Inflammatory macrophage treated with lipopolysaccharide for 1 hour (primary cell): ENCODE results near the gene RFESD.
A peak's percentile ranks its signal among the peaks of the same experiment; 100 is the strongest.
"Not testable (repeated sequence)": the region's sequence is repeated elsewhere in the genome, so short reads cannot be mapped to it uniquely, and the experiment has no call there.

Experiments
- DNase-seq, 2 donors: peaks; one replicate each; pipeline ENCODE4 v3.0.0-alpha.2; 2020 to 2022

The RFESD gene

DNA sequence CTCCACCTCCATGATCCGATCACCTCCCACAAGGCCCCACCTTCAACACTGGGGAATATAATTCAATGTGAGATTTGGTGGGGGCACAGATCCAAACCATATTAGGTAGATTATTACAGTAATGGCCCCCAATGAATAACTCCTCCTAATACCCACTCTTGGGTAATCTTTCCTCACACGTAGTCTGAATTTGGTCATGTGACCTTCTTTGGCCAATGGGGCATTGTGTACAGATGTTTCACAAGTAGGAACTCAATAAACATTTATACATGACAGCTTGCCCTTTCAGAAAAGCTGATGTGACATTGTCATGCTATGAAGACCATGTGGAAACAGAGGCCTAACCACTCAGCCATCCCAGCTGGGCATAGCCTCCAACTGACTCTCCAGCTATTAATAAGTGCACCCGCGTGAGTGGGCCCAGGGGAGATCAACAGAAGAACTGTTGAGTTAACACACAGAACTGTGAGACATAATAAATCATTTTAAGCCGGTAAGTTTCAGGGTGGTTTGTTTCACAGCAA, 16.1 kb upstream of the RFESD start:
- no peak for DNase-seq

DNA sequence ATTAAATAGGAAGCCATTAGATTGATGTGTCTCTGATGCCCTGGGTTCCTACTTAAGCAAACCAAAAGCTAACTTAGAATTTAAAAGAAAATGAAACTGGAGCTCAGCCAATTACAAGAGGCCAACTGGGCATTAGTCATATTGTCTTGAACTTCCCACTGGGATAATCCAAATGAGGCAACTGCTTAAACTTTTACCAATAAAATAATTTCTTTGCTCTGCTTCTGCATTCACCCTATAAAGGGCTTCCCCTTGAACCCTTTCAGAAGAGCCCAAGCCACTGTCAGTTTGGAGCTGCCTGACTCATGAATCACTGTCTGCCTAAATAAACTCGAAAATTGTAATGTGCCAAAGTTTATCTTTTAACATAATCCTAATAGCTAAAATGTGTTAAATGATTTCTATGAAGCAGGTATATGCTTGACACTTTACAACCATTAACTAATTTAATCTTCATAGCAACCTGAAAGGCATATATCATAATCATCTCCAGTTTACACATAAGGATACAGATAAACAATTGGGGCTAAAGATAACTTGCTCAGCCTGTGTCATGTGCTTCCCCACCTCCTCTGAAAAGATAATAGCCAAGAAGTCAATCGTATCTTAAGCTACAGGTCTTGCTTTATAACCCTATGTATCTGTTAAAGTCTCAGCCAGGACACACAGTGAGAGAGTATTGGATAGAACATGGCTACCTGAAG, 15.2 kb upstream of the RFESD start:
- peak; percentile 84 to 87 for DNase-seq

DNA sequence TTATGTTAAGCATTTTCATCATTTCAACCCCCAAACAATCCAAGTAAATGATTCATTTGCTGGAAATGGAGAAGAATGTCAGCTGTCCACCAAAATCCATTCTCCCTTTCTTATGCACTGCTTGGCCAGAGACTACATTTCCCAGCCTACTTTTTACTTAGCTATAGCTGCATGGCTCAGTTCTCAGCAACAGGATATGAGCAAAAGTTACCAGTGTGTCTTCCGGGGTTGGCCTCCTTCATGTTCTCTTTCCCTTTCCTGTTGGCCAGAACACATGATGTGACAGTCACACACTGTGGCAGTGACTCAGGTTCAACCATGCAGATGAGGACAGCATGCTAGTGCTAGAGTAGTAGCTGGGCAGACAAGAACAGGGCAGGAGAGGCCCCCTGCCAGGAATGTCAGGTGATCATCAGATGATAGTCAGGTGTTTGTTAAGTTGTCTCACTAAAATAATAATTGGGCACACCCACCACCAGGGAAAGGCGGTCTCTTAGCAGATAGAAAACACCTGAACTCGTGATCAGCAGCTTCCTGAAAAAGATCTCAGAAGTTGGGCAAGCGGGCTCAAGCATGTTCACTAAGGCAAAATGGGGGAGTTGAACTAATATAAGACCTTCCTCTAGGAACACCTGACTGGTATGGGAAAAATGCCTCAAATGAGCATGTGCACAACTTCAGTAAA, 14.4 kb upstream of the RFESD start:
- peak; percentile 69 to 76 for DNase-seq

DNA sequence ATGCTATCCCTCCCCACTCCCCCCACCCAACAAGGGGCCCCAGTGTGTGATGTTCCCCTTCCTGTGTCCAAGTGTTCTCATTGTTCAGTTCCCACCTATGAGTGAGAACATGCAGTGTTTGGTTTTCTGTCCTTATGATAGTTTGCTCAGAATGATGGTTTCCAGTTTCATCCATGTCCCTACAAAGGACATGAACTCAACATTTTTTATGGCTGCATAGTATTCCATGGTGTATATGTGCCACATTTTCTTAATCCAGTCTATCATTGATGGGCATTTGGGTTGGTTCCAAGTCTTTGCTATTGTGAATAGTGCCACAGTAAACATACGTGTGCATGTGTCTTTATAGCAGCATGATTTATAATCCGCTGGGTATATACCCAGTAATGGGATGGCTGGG, 13.6 kb upstream of the RFESD start:
- DNase-seq: not testable (repeated sequence)

DNA sequence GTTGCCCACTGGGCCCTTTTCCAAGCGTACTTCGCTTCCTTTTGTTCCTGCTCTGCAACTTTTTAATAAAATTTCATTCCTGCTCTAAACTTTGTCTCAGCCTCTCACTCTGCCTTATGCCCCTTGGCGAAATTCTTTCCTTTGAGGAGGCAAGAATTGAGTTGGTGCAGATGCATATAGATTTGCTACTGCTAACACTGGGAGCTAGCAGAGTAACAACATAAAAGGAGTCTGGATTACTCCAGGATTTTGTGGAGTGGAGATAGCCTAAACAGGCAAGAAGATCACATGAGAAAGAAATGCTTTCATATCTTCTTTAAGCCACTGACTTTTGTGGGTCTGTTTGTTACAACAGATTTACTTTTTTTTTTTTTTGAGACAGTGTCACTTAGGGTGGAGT, 12.9 kb upstream of the RFESD start:
- no peak for DNase-seq

DNA sequence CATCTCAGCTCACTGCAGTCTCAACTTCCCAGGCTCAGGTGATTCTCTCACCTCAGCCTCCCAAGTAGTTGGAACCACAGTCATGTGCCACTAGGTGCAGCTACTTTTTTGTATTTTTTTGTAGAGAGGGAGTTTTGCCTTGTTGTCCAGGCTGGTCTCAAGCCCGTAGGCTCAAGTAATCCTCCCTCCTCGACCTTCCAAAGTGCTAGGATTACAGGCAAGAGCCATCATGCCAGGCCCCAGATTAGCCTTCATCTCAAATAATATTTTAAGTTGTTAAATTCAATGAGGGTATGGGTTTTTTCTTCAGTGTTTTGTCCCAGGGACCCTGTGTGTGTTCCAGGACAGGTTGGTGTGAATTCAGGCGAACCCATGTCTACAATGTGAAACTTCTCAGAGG, 12.5 kb upstream of the RFESD start:
- DNase-seq: no peak

DNA sequence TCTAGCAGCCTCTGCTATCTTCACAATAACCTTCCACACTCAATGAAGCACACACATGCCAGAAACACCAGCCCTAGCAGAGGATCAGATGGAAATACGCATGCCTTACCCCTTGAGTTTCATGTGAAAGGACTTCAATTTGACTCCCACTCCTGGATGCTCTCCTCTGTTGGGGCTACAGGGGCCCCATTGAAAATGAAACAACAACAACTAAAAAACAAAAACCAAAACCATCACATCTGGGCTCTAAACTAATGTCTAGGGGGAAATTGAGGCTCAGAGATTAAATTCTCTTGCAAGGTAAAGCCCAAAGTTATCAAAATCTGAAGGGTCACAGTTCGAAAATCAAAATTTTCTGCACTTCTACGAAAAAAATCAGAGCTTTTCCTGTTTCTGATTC, 7.9 kb upstream of the RFESD start:
- DNase-seq: no peak

DNA sequence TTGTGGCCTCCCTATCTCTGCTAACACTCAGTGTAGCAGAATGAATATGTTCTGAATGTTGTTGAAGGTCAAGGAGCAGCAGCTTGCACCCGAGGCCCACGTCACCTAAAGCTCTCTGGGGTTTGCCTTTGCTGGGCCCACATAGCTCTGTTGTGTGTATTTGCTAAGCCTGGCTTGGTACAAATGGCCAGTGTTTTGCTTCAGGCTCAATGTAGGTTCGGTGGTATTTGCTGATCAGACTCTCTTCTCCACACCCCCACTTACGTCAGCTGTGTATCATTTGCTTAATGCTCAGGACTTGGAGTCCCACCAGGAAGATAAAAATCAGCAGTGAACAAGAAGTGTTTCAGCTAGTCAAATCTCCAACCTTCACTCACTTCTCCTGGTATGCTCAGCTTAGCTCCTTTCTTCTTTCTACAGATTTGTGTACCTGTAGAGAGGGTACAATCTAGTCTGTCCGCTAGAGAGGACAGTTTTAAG, 4.8 kb upstream of the RFESD start:
- DNase-seq: no peak

DNA sequence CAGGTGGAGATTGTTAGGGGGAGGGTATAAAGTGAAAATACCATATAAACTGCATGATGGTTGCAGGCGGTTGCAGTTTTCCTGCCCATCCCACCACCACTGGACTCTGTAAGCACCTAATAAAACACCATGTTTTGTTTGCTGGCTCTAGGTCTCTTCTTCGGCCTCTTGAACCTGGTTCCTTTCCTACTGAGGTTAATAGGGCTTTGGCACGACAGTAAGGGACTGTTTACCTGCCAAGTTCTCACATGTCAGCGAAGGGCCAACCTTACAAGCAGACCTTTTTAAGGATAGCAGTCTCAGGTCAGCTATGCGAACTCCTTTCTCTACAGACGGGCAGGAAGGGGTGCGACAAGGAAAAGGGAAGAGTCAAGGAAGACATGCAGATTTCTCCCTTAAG, 3.4 kb upstream of the RFESD start:
- no peak for DNase-seq

DNA sequence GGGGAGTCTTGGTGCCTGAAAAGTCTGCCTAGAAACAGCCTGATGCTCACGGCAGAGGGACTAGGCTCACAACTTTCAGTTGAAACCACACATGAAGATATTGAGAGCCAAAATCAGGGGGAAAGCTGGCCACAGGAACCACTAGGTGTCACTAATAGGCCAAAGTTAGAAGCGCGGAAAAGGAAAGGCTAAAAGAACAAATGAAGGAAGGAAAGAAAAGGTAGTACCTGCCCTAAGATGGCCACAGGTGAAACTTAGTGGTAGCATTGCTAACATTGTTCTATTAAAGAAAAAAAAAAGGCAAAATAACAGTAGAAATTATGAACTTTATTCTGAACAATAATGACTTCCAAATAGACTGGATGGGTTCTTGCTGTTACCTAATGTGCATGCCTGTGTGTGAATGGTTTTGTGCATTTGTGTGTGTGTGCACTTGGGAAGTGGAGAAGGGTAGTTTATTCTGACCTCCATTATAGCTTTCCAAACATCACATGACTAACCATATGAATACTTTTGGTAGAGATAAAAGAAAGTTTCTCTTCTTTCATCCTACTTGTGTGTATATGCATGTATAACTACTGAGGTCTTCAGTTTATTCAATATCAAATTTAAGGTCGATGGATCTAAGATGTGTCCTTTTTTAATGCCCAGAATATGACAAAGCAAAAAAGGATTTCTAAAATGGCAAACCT, 2.1 kb upstream of the RFESD start:
- peak in 1 of 2 donors; percentile 66 for DNase-seq

DNA sequence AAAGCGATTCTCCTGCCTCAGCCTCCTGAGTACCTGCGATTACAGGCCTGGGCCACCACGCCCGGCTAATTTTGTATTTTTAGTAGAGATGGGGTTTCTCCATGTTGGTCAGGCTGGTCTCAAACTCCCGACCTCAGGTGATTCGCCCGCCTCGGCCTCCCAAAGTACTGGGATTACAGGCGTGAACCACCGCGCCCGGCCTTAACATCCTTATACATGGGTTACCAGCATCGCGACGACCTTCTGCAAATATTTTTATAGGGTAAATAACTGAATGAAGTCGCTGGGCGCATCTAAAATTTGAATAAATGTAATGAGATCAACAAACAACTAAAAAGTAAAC, 380 bp upstream of the RFESD start:
- not testable (repeated sequence) for DNase-seq

DNA sequence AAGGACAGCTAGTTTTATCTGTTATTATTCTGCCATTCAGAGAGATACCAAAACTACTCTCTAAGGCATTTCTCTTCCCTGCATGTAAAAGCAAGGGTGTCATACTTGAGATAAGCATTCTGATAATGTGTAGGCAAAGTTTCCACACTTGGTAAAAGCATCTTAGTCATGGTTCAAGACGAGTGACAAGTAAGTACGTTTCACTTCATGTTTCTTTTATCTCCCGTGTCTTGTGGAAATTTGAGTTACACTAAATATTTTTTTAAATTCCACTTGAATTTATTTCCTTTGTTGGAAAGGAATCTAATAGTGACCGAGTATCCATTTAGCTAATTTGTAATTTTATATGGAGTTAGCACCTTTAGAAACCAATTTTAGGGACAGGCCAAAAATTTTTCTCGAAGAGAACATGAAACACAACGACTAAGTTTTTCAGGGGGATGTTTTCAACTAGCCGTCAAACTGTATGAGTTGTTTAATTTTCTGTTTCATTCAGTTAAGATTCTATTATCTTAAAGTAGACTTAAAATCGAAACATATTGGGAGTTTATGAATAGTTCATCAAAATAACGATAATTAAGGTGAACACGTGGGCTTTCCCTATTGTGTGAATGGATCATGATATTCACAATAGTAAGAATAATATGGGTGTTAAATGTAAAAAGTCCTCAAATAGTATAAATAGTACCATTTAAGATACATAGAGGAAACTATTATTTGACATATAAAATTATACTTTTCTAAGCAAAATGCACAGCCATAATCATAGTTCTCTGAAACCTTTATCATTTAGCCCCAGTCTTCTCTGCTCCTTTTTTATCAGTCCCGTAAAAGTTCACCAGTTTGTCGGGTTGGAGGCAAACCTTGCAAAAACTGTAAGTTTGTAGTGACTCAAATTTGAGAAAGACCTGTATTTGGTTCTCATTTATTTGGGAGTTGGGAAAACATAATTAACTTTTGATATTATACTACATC, 1.6 kb downstream of the RFESD start:
- DNase-seq: peak in 1 of 2 donors; percentile 29

DNA sequence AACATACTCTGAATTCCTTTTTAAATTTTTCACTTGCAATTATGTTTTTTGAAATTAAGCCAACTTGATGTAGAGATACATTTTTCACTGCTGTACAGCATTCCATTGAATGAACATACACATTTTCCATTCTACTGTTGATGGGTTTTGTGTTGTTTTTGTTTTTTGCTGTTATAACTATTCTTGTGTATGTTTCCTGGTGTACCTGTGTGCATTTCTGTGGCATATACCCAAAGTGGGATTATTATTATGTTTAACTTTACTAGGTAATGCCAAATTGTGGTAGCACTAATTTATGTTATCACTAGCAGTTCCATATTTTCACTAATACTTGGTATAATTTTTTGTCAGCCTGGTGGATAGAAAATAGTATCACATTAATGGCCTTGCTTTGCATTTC, 2.7 kb downstream of the RFESD start:
- no peak for DNase-seq

DNA sequence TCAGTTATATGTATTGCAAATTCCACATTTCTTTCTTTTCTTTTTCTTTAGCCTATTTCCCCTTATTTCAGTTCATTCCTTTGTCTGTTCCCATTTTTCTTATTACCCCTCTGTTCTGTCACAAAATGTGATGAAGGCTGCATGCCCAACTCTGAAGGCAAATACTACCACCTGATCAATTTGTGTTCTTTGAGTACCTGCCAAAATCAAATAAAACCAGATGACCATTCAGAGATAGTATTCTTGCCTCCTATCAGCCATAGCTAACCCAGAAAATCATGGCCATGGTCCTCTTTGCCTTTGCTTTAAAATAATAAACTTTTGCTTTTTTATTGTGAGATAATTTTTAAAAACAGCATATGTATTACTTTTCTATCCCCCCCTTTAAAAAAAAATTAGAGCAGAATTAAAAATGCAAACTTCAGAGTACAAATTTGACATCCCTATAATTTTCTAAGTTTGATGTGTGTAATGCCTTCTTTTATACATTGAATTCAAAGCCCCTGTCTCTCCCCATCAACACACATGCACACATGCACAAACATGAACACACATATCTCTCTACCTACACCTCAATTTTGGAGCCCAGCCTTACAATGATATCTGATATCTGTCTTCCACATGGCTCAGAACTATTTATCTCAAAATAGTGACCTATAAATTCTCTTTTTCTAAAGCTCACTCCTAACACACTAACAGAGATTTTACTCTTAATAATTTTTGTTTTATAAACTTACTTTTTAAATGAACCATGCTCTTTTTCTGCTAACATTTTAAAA, 3.5 kb downstream of the RFESD start:
- DNase-seq: no peak

DNA sequence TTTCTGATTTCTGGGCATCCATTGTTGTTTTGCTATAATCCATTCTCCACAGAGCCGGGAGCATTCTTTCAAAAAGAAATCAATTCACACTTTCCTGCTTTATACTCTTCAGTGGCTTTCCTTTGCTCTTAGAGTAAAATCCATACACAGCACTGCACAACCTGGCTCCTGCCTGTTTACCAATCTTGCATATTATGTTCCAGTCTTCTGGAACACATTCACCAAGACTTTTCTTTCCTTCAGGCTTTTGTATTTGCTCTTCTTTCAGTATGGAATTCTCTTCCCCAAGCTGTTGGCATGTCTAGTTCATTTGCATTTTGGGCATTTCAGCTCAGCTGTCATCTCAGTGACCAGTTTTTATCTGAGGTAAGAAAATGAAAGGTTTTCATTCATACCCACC, 6.3 kb downstream of the RFESD start:
- no peak for DNase-seq

DNA sequence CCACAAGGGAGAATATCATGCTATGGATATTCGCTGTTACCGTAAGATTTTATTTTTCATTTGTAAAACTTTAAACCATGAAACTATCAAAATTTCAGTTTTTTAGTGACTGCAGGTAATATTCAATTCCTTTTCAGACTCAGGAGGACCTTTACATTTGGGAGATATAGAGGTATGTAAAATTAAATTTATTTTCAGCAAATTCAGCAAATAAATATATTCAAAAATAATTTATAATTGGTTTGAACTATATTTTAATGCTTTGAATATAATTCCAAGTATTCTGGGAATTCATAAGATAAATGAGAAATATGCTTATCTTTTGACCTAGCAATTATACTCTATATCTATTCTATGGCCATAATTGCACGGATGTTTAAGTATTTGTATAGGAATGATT, 7.6 kb downstream of the RFESD start:
- DNase-seq: no peak

DNA sequence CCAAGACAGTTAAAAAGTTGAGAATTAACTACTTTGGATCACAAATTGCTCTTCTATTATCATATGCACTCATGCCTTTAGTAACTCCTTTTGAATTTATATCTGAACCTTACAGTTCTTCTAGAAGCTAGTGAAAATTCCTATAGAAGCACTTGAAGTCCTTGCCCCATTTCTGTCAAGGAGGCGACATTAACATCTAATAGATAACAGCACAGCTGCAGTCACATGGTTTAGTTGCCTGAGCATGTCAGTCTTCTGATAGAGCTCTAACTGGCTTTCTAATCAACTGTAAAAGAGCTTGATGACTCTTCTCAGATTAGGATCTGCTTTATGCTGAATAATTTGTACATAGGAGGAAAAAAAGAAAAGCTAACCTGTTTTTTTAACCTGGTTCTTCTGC, 9.0 kb downstream of the RFESD start:
- no peak for DNase-seq

DNA sequence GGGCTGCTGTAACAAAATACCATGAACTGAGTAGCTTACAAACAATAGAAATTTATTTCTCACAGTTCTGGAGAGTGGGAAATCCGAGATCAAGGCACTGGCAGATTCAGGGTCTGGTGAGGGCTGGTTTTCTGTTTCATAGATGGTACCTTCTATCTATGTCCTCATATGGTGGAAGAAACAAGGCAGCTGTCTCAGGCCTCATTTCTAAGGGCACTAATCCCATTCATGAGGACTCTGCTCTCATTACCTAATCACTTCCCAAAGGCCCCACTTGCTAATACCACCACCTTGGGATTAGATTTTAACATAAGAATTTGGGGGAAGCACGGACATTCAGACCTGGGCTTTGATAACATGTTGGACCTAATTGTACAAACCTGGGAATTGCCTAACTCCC, 13.5 kb downstream of the RFESD start:
- DNase-seq: no peak

DNA sequence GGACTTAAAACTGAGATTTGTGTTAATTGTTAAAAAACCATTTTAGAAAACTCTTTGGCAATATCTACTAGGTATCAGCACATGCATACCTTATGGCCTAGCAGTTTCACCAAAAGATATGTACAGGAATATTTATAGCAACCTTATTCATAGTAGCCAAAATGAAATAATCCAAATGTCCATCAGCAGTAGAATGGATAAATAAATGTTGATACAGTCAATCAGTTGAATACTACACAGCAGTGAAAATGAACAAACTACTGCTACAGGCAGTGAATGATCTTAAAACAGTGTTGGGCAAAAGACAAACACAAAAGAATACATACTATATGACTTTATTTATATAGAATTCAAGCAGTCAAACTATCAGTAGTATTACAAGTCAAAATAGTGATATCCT, 16.4 kb downstream of the RFESD start:
- DNase-seq: no peak

DNA sequence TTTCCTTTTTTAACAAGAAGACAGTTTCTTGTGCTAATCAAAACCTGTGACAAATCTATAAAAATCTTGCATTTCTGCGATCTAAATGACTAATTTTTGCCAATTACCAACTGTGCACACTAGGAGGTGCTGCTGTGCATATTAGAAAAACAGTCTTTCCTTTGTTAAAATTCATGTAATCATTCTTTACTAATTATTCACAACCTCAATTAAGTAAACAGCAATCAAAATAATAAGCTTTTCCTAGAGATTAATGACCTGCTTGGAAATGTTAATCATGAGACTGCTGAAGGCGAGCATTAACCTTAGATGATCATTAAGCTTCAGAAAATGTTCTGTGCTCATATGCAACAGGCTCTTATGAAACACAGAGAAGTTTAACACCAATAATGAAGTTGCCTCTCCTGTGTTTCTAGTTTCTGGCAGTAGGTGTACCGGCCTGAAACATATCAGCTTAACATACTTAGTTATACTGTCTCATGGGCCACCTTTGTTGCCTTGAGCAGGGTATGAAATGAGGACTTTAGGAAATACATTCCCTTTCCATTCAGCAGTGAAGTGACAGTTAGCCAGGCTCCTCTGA, 17.7 kb downstream of the RFESD start:
- DNase-seq: peak in 1 of 2 donors; percentile 76

DNA sequence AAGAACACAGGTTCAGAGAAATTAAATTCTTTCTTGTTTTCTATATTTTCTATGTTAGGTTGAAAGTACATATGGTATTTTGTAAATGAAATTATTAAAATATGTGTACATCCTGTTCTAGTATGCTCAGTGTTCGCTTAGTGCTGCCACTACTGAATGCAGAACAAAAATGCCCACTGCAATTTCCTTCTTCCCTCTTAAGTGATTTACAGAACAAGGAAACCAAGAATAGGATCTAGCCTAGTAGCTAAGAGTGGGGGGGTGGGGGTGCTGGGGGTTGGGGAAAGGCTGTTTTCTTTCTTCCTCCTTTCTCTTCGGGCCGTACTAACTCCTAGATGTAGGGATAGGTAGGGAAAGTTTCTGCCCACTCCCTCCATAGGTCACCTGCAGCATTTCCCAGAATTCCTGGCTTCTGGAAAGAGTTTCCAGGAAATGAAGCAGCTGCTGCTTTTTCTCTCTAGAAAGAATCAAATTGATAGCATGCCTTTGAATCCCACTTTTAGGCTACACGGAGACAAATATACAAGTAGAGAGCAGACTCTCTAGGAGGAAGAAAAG, 20.6 kb downstream of the RFESD start:
- DNase-seq: peak in 1 of 2 donors; percentile 47
